GOT3 (cell line): ENCODE data around the gene CHST4.
A peak's percentile ranks its signal among the peaks of the same experiment; 100 is the strongest.
"Not testable (repeated sequence)": the region's sequence is repeated elsewhere in the genome, so short reads cannot be mapped to it uniquely, and the experiment has no call there.

ENCODE experiments used
- DNase-seq: peaks from one replicate; lab custom pipeline; 2025; ENCODE audit warnings: mixed read lengths; lab: John Stamatoyannopoulos, UW

The CHST4 gene

DNA sequence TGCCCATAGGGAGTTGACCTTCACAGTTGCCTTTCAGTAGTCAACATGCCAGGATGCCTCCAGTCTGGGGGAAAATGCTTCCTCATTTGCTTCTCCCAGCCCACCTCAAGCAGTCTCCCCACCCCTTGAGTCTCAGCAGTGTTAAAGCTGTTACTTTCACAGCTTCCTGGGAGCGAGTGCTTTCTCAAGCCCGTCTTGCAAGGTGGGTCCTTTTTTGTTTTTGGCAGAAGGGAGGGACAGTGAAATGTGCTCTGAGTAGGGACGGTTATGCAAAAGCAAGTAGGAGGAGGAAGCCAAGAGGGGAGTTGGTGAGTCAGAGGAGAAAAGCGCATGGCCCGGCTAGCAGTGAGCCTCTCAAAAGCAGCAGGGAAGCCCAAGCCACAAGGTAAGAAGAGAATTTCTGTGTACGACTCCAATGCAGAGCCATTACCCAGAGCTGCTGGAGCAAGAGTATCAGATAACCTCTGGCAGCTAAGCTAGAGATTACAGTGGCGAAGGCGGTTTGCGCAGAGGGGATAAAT, at the start of gene CHST4:
Gene CHST4 (plus strand): TSS at position 316 of the 521 bp plus-strand sequence. CDS start 10,252 bp downstream, outside the sequence.
- DNase-seq, result no peak

DNA sequence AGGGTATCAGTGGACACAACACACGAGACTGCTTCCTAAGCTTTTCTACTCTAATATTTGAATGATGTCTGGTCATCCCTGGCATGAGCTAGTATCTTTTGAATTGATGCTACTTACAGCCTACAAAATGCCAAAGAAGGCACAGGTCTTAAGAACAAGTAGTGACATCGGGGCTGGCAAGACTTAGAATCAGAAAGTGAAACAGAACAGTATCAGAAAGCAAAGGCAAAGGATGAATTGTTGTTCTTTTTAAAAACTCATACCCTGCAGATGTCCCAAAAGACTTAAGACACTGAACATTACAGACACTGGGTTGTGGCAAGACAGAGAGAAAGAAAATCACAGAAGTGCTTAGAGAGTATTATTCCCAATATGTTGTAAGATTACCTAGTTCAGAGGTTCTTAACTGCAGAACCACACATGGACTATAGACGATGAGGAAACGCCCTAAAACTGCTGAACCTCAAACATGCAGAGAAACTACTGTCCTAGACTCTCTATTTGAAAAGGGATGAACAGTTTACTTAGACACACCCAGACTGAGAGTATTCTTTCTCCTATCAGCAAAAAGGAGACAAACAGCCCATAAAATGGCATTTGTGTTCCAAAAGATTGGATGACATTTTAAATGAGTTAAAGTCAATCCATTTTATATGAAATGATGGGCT, 49.6 kb upstream of the CHST4 start:
- no peak for DNase-seq

DNA sequence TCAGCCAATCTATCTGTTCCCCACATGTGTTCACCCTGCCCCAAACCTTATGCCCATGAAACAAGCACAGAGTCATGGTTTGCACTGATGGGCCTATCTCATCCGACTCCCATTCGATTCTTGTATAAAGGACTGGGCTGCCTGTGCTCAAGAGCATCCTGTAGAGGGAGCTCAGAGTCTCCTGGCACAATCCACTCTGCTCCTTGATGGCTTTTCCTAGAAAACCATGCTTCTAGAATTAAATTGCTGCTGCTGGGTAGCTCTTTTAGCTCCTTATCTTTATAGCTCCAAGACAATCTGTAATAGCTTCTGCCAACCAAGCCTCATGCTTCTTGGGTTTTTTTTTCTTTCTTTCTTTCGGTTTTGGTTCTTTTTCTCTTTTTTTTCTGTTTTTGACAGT, 46.8 kb upstream of the CHST4 start:
- no peak for DNase-seq

DNA sequence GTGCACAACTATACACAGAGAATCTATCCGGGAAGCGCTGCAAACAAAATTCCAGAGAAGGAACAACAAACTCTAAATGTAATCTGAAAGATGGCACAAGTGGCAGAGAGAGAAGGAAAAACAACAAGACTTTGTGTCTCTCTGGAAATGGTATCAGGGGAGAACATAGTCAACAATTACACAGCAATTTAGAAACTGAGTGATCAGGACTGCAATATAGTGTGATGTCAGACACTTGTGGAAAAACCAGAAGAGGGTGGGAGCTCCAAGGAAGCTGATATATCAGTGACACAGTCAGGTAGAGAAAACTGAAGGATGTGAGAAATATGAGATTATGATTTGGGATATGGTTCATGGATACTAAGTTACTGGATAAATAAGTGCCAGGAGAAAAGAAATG, 45.3 kb upstream of the CHST4 start:
- no peak for DNase-seq

GRCh38 chr16:71482569-71482968, 43.7 kb upstream of the CHST4 start:
- no peak for DNase-seq

DNA sequence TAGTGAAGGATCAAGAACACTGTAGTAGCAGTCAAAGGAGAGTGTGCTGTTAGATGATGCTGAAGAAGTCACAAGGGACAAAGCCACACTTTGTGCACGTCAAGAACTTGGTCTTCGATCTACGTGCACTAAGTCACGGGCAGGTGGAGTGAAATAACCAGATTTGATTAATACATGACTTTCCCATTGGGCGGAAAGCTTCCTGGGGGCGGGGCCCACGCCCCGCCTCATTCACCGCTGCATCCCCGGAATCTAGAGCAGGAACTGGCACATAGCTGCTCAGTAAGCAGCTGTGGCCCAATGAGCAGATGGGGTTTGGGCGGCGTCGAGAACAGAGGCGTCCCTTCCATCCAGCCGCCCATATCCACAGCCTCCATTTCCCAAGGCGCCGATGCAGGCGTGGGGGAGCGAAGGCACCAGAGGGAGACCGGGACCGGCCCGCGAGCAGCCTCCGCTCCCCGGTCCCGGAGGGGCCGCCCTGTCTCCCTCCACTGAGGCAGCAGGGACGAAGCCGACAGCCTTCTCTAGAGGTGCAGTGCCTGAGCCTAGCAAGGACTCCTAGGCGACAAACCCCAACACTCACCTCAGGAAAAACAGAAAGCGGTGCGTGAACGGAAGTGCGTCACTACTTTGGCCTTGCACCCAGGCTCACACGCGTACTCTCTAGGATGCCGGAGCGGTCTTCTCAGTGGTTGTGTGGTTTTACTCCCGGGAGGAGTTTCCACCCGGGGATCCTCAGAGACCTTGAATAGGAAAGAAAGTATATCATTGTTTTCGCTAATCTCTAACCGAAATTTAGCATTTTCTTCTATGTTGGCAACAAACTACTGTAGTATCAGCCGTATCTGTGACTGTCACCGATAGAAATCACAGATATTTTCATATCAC, 42.0 kb upstream of the CHST4 start:
- peak; percentile 67 for DNase-seq

DNA sequence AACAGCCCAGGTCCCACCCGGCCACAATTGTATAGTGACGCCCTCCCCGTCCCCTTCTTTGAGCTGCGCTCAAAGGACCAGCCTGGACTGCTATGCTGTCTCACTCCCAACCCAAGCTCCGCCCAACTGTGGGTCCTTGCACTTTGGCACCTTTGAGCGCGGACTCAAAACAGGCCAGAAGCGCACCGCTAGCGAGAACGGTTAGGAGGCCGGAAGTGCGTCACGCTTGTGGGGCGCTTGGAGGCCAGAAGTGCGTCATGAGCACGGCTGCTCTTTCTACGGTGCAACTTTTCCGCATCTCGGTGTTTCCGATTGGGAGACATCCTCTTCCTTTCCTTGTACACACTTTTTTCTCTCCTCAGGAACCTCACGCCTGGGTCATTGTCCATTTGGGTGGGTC, 37.1 kb upstream of the CHST4 start, which contains the start of gene ZNF19:
Gene ZNF19 (minus strand): TSS at position 203 of the 400 bp plus-strand sequence. CDS start 7,210 bp downstream, outside the sequence.
- DNase-seq, result no peak

GRCh38 chr16:71490361-71490760, 35.9 kb upstream of the CHST4 start:
- no peak for DNase-seq

DNA sequence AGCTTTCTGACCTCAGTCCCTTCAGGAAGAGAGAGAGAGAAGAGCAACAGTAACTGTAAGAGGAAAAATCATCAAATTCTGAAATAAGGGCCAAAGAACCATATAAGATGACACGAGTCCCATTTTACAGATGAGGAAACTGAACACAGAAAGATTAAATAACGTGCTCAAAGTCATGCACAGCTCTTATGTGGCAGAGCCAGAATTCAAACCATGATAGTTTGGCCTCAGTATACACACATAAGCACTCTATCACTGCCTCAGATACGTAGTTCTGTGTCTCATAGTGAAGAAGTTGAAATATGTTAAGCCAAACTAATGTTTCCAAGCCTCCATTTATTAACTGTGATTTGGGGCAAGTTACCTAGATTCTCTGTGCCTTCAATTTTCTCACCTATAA, 35.2 kb upstream of the CHST4 start:
- no peak for DNase-seq

DNA sequence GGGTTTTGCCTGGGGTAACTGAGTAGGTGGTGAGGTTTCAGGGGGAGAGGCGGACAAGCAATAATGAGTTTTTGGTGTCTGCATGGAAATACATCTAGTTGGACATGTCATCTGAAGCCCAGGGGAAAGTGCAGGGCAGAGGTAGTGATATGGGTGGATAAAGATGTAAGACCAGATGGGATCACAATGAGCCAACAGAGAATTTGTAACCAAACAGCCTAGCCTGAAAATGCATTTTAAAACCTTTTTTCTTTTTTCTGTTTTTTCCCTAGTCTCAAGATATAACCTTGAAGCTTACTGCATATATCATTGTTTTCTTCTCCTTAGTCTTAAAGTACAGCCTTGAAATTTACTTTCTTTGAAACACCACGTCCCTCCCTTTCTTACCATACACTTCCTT, 33.4 kb upstream of the CHST4 start:
- DNase-seq, result no peak

DNA sequence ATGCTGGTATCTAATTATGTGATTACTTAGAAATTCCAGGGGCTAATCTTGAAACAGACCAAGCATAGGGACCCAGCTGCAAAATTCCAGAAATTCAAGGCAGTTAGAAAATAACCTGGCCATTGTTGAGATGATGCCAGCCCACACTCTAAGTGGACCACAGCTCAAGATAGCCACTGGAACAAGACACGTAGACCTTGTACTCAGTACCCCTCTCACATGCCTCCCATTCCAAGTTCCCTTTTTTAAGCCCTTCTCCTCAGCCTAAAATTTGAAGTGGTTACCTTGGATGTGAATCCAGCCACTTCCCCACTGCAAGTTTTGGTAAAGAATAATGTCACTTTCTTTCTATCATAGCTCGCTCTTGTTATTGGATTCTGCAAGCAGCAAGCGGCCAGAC, 33.0 kb upstream of the CHST4 start:
- no peak for DNase-seq

DNA sequence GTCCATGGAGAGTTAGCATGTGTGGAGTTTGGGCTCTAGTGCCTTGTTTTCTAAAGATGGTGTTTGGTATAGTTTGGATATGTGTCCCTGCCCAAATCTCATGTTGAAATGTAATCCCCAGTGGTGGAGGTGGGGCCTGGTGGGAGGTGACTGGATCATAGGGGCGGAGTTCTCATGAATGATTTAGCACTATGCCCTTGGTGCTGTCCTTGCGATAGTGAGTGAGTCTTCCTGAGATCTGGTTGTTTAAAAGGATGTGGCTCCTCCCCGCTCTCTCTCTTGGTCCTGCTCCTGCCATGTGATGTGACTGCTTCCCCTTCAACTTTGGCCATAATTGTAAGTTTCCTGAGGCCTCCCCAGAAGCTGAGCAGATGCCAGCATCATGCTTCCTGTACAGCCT, 28.2 kb upstream of the CHST4 start:
- no peak for DNase-seq

DNA sequence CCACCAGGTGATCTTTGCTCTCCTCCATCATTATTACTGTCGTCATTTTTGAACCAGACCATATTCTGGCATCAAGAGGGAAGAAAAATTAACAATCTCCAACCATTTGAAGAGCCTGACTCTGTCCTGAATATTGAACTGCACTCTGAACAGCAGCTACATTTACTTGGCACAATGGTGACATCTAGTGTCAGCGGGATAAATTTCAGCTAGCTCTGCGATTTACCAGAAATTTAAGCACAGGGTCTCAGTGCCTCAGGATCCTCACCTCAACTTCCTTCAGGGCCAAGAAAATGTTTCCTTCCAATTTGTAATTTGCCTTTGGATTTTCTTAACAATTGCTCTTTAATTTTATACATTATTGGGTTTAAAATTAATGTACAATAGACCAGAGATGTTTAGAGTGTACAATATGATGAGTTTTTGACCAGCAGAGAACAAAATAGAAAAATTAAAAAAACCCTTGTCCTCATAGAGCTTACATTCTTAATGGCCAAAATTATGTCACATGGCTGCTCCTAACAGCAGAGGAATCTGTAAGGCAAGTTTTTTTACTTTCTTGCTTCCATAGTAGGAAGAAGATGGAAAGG, 26.4 kb upstream of the CHST4 start:
- DNase-seq, result no peak

- DNase-seq, result no peak
Observed at GRCh38 chr16:71500964-71501363, 25.3 kb upstream of the CHST4 start.

DNA sequence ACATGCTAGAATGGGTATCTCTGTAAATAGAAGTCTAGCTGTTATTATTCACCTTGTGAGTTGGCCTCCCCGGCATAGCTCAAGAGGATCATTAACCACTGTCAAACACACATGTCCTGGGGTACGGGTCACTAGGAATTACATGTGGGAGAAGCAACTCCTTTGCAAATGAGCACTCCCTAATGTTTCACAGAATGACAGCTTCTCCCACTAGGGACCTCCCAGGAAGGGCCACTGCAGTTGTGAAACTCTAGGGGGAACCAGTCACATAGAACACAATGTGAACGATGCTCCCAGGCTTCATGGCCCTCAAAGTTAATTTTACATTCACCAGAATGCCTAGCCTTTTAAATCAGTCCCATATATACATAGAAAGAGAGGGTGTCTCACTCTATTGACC, 24.7 kb upstream of the CHST4 start:
- DNase-seq, result no peak

DNA sequence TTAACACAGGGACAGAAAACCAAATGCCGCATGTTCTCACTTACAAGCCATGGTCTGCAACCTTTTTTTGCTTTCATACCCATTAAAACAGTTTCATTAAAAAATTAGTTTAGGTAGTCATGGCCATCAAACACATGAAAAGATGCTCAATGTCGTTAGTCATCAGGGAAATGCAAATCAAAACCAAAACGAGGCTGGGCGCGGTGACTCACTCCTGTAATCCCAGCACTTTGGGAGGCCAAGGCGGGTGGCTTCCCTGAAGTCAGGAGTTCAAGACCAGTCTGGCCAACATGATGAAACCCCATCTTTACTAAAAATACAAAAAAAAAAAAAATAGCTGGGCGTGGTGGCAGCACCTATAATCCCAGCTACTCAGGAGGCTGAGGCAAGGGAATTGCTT, 22.2 kb upstream of the CHST4 start:
- DNase-seq, result not testable (repeated sequence)

- no peak for DNase-seq
Observed at GRCh38 chr16:71504901-71505300, 21.3 kb upstream of the CHST4 start.

GRCh38 chr16:71507061-71507460, 19.2 kb upstream of the CHST4 start:
- DNase-seq, result no peak

GRCh38 chr16:71513302-71513701, 12.9 kb upstream of the CHST4 start:
- no peak for DNase-seq

- no peak for DNase-seq
Observed at GRCh38 chr16:71514476-71514875, 11.8 kb upstream of the CHST4 start.

DNA sequence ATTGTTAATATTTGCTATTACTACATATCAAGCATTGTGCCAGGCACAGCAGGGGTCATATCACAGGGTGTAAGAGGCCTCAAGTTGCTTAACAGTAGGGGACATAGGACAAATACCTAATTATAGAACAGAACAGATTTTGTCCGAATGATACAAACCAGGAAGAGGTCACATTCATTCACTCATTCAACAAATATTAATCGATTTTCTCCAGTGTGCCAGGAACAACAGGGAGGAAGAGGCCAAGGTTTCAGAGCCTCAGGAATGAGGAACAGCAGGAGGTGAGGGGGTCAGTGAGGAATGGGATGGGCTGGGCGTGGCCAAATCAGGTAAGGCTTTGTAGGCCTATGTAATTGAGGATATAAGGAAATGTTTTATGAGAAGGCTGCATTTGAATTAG, 11.2 kb upstream of the CHST4 start:
- DNase-seq, result no peak

DNA sequence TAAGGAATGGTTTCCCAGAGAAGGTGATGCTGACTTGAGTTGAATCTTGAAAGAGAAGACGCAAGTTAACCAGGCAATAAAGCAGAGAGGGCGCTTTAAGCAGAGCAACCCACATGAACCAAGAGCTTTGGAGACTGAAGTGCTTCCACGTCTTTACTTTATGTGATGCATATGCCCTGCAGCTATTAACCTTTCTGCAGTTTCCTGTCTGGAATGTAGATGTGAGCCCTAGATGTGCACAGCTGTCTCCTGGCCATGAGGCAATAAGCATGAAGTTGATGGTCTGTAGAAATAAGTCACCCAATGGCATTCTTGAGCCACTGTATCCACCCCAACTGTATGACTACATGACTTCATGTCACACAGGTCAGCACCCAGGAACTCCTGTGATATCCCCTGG, 5.7 kb upstream of the CHST4 start:
- DNase-seq, result no peak
